GM12873 (cell line): Measurements from ENCODE around the gene PLCH1.

Source experiments
- TF ChIP-seq, protein P1 (sequence below): IDR thresholded peaks from 2 replicates; pipeline ENCODE4 v1.5.1; 2012; ENCODE audit warnings: low read depth, mild to moderate bottlenecking, moderate library complexity, low read length, control low read depth; ENCODE audit not compliant: insufficient read depth; ENCODE audit errors: missing control alignments

Gene PLCH1

DNA sequence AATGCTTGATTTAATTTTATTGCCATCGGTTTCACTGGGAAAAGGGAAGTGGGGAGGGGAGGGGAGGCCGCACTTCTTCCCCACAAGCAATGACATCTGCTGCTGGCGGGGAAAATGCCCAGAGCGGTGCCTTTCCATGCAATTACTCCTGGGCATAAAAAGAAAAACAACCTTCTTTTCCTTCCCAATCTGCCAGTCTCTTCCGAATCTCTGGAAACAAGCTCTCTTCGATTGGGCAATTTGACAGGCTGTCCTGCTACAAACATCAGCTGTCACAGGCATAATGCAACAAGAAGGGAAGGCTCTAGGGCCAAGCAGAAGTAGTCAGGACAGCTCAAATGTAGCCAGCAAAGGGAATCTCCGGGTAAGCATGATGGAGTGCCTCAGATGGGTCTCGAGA is 358.0 kb downstream of the PLCH1 start:
- TF ChIP-seq, protein P1, sequence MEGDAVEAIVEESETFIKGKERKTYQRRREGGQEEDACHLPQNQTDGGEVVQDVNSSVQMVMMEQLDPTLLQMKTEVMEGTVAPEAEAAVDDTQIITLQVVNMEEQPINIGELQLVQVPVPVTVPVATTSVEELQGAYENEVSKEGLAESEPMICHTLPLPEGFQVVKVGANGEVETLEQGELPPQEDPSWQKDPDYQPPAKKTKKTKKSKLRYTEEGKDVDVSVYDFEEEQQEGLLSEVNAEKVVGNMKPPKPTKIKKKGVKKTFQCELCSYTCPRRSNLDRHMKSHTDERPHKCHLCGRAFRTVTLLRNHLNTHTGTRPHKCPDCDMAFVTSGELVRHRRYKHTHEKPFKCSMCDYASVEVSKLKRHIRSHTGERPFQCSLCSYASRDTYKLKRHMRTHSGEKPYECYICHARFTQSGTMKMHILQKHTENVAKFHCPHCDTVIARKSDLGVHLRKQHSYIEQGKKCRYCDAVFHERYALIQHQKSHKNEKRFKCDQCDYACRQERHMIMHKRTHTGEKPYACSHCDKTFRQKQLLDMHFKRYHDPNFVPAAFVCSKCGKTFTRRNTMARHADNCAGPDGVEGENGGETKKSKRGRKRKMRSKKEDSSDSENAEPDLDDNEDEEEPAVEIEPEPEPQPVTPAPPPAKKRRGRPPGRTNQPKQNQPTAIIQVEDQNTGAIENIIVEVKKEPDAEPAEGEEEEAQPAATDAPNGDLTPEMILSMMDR: no peak

DNA sequence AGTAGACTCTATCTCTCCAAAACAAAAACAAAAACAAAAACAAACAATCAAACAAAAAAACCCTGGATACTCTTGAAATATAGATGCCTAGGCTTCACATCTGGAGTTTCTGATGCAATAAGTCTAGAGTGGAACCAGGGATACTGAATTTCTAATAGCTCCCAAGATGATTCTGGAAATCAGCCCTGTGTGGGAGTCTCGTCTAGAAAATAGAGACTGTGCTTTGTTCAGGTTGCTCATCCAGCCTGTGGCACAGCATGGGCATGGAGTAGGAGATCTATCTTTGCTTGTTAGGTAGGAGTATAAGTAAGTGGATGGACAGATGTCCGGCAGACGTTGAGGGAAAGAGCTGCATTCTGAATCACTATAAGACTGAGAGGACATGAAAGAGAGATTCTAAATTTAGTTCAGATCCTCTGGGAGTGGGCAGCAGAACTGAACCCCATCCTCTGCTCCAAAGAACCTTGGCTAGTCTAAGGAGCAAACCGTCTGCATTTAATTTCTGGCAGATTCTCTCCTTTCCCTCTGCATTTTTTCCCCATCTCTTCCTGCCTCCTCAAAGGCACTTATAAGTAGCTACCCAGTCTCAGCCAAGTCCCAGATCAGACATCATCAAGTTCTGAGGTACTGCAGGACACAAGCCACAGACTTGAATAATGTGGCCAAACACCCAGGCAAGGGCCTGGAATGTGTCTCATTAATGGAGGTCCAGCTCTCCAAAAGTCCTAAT is 358.8 kb downstream of the PLCH1 start:
- TF ChIP-seq, protein P1: no peak

DNA sequence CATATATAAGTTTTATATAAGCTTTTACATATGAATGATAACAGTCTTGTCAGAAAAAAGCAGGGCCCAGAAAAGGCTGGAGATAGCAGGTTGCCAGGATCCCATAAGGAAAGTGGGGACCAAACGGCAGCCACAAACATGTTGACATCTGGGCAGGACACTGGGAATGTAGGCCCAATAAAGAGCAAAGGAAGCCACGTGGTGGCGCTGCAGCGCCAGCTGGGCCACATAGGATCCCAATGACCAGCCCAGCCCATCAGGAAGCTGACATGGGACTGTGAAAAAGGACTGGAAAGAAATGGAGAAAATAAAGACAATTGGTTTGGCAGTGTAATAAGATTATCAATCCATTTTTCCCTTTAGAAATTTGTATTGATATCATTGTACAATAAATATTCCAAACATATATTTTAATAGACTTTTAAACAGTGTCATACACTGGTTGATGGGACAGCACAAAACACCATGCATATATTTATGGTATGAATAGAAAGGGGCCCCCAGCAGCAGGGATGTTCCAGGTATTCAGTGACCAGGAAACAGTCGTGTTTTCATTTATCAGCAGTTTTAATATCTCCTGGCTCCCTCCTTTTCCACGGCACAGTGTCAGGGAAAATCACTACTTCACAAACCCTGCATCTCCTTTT is 362.4 kb downstream of the PLCH1 start:
- TF ChIP-seq, protein P1: peak; percentile 68

DNA sequence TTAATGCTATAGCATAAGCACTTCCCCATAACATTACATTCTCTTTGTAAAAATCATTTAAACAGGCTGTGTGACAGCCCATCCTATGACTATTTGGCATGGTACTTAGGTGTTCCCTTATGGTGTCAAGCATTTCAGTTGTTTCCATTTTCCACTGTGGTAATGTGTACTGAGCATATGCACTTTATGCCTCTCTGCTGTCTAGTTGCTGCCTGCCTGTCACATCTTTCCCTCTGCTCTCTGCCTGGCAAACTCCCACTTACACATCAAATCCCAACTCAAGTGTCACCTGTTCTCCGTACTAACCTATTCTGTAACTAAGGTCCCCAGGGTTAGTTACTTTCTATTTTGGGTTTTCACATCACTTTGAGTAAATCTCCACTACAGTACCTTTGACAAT is 367.0 kb downstream of the PLCH1 start:
- TF ChIP-seq, protein P1: no peak

DNA sequence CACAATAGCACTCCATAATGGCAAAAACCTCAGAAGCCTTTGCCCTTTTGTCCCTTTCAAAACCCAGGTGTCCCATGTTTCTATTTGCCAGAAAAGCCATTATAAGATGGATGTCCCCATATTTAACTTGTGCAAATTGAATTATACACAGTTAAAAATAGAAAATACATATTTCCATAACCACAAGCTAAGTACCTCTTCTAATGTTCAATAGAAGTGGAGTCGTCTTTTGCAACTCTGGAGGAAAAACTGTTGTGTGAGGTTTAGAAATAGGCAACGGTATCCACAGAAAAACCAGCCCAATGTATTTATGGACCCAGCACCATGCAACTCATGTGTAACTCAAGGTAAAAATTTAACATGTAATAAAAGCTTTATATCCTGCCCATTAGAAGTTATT is 367.8 kb downstream of the PLCH1 start:
- TF ChIP-seq, protein P1: no peak

DNA sequence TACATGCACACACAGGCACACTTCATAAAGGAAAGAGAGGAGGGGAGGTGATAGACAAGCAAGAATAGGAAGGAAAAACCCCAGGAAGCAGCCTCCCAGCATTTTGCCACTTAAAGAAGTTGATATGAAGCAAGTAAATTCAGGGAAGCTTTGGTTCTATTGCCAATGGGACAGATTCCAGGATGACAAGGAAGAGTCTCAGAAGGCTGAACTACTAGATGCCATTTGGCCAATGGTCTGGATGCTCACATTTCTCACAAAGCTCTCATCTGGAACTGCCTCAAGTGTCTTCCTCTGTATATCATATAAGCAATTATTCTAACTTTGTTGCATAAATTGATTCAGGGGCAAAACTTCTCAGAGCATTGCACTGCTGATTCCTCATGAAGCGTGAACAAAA is 372.6 kb downstream of the PLCH1 start:
- TF ChIP-seq, protein P1: no peak

DNA sequence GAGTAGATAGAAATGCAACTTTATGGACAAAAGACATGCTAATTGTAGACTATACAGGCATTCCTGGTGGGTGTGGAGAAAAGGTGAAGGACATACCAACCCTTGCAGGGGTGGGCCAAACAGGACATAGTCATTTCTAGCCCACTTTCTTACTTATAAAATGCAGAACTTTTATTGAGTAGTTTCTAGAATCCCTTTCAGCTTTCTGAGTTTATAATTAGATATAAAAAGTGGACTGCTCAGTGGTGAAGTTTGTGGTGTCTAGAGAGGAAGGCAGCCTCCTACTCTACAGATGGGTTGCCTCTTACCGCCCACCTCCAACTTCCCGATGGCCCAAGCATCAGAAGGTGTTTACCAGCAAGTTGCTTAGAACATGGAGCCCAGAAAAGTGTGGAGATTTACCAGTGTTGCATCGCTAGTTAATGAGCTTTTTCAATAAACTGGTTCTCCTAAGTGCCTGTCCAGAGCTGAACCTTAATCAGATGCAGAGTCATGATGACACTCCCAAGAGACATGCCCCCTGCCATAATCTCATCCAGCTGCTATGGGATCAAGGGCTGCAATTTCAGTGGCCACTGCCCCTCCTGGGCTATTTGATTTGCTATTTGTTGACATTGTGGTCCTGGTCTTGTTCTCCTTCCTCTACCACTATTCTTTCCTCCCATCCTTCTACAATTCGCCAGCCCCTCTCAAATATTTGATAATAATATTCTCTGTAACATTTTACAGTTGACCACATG is 373.9 kb downstream of the PLCH1 start:
- TF ChIP-seq, protein P1: no peak
